ENCODE measurements around the gene UGP2.
"Not testable (repeated sequence)": the region's sequence is repeated elsewhere in the genome, so short reads cannot be mapped to it uniquely, and the experiment has no call there.

The UGP2 gene

DNA sequence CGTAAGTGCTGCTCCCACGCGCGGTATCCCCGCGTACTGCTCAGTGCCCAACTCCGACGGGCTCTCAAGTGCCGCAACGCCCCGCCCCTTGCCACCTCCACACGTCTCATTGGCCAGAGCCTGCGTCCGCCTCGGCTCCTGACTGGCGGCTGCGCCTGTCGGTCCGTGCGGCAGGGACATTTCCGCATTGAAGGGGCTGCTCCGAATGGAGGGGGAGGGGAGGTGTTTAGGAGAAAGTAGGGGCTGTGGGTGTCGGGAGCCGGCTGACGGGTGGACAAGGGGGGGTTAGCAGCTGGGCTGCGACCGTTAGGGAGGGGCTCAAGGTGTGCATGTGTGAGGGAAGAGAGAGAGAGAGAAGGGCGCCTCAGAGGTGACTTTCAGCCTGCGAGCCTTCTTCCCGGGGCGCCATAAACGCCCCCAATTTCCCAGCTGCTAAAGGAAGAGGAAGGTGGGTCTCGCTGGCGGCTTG, 877 bp upstream of the UGP2 start:
- peak; percentile 98 for DNase-seq

DNA sequence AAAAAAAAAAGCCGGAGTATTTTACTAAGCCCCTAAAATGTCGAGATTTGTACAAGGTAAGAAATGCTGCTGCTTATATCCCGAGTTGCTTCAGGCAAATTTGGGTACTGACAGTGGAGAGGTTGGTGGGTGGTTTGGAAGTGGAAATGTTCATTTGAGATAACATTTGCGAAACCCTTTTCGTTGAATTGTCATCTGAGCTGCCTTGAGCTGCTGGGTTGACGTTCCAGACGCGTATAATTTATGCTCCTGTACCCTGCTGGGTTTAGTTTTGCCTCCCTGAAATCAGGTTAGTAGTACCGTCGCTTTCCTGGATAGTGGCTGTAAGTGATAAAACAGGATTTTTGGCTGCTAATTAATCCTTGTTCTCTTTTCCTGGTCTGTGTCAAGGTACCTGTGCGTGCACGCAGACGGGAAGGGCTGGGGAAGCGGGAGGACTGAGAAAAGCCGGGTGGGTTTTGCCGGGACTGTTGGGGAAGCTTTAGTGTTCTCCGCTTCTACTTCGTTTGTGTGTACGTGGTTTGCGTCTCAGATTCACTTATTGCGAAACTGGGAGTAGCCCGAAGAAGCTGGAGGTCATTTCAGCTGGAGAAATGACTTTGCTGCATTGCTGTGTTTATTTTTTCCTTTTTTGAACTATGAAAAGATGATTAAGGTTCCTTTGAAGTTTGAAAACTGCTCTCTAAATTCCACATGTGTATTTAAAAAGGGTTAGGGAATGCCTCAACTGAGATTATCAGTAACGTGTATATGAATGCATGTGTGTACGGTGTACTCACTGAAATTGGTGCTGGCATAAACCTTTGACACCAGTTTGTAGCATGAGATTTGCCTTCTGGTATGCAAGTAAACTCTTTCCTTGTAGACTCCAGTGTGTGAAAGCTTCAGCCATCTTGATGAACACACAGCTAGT, 709 bp downstream of the UGP2 start:
- DNase-seq: no peak

DNA sequence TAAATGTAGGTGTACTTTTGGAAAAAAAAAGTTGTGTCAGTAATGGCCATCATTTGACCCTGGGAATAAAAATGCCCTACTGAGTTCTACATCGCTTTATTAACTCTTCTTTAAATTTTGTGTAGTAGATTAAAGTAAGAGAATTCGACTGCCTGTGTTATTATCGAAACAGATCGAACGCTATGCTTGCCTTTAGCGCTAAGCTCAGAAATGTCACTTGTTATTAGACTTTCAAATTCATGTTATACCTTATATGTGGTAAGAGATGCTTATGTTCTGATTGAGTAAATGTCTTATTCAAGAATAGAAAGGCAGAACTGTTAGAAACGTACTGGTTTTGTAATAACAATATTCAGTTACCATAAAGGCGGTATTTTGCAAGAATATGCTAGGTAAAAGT, 1.4 kb downstream of the UGP2 start:
- DNase-seq: no peak

DNA sequence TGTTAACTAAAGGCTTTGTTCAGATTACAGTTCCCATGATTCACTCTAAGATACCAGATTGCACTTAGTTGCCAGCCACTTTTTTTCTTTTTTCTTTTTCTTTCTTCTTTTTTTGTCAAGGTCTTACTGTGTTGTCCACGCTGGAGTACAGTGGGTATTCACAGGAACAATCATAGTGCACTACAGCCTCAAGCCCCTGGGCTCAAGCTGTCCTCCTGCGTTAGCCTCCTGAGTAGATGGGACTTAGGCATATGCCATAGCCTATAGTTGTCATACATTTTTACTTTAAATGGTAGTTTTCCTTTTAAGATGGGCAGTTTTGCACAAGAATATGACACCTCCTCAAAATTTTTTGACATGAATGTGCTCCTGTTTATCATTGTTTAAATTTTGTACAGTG, 2.1 kb downstream of the UGP2 start:
- no peak for DNase-seq

DNA sequence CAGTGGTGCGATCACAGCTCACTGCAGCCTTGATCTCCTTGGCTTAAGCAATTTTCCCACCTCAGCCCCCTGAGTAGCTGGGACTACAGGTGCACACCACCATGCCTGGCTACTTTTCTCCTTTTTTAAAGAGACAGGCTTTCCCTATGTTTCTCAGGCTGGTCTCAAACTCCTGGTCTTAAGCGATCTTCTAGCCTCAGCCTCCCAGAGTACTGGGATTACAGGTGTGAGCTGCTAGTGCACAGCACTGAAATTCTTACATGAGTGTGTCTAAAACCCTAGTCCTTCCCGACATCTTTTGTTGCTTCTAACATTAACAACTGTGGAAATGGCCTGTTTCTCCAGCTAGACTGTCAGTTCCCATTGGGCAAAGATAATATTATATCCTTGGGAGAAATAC, 2.9 kb downstream of the UGP2 start:
- no peak for DNase-seq

DNA sequence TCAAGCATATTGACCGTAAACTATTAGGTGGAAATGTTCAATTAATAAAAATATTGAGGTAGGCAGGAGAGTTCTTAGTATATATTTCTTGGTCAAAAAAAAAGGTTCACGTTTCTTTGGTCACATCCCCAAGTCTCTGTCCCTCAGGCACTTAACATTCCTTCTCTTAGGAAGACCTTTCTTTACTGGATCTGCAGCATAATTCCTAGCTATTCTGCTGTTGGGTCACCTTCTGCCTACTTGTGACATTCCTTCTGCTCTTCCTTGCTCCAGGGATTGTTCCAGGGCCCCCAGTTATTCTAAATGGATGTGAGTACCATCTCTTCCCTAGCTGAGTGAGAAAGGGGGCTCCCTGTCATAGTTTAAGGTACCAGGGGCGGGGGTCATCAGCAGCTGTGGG, 4.2 kb downstream of the UGP2 start:
- DNase-seq: no peak

DNA sequence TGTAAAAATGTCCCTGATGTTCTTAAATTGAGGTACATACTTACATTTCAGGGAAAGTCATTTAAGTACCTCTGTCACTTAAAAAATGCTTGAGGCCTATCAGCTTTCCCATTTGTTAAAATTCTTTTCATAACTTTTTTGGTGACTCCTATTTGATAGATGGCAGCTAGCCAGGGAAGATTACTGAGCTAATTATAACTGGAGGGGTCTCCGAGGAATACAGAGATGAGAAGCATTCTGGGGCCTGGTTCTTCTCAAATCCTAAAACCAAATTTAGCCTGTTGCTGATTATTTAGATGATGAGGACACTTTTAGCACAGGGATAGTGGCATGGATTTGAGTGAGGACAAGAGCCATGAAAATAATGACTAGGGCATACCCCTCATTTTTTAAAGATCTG, 4.8 kb downstream of the UGP2 start:
- DNase-seq: no peak

DNA sequence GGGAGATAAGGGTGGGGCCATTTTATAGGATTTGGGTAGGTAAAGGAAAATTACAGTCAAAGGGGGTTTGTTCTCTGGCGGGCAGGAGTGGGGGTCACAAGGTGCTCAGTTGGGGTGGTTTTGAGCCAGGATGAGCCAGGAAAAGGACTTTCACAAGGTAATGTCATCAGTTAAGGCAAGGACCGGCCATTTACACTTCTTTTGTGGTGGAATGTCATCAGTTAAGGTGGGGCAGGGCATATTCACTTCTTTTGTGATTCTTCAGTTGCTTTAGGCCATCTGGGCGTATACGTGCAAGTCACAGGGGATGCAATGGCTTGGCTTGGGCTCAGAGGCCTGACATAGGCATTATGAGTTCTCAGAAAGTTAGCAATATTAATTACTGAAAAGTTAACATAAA, 5.9 kb downstream of the UGP2 start:
- not testable (repeated sequence) for DNase-seq

DNA sequence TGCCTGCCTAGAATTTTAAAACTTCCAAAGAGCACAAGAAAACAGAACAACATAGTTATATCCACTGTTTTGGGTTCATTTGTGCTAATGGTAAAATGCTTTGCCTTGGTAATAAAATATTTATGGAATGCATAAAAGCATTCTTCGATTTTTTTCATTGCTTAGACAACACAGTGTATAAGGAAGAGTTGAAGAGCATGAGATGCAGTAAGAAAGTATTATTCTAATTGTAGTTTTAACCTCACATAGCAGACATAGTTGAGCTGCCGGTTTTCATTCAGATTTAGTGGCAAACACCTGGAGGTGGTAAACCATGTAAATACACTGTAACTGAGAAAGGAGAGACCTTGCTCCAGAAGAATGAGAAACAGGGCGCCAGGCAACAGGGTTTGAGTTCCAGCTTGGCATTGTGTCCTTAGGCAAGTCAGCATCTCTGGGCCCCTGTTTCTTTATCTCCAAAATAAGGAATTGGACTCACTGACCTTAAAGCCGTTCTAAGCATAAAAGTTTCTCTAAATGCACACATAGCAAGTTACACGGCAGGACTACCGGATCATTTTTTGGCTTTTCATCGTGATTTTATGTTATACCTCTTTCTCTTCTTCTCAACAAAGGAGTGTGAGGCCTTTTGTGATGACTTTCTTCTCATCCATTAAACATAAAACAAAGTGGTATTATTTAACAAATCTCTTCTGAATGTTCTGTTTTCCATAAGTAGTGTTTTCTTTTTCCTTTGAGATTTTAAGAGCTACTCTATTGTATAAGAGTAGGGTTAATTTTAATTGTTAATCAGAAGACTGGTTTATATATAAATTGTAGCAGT, 7.9 kb downstream of the UGP2 start:
- no peak for DNase-seq

DNA sequence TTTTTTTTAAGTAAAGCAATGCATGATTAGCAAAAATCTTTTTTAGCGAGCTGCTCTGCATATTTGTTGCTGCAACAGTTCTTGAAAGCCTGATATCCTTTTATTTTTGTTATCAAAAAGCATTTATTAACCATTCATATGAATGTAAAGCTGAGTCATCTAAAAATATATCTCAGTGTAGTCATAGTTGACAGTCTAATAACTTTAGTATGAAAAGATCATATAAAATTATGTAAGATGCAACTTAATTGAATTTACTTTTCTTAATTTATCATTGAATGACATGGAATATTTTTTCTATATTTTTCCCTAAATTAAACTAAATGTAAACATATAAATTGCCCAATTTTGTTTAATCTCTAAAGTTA, 8.5 kb downstream of the UGP2 start:
- no peak for DNase-seq

DNA sequence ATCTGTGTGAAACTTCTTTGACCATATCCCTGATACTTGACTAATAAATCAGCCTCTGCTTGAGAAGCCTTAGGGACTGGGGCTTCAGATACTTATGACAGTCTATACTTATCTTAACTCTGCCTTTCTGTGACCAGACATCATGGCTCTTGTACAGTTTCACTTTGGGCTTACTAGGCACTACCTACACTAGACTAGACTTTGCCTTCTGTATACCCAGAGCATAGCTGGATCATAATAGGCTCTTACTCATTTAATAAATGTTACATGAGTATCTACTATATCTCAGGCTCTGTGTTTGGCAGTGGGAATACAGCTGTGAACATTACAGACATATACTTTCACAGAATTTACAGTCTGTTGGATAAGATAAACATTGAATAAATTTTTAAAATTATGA, 9.0 kb downstream of the UGP2 start:
- no peak for DNase-seq

DNA sequence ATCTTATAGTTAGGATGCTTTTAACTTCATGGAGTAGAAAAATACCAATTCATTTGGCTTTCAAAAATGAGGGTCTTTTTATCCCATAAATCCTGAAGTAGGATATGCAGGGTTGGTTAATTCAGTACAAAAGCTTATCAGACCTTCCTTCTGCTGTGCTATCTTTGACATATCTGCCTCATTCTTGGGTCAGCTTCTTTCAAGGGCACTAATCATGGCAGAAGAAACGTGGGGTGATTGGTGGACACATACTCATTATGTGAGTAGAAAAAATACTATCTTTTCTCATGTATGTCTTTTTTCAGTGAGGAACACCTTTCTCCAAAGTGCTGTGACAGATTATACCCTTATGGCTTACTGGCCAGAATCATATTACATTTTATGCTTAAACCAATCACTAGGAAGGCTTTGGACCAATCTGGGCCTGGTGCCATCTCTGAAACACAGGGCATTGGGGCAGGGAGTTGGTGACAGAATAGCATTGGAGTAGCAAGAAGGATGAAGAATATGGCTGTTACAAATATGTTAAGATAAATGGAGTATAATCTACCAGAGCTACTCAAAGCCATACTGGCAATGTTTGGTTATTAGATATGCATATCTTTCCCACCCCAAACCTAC, 10.1 kb downstream of the UGP2 start:
- DNase-seq: no peak

DNA sequence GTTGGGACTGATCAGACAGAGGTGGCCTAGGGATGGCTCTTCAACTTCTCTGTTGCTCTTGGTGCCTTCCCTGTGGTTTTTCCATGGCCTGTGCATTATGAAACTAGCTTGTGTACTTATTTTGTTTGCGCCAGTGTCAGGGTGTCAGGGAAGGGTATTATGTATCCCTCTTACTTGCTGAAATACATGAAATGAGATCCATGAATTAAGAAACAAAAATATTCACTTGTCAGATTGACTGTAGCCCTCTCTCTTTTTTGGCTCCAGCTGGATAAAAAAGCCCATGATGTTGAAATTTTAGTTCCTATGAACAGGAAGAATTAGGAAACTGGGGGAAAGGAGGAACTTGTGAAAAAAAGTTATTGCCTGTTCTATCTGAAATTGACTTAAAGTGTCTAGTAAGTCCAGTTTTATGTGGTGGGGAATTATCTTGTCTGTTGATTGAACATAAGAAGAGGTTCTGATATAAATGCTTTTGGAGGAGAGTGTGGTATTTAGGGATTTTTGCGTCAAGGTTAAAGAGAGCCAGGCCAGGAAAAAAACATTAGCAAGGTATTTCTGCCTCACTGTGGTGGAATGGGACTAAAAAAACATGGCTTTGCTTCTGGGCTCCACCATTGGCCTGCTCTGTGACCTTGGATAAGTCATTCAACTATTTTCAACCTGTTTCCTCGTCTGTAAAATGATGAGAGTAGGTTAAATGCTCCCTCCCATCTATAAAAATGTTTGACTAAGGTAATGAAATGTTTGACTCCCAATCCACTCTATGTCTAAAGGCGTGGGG, 12.0 kb downstream of the UGP2 start:
- no peak for DNase-seq

DNA sequence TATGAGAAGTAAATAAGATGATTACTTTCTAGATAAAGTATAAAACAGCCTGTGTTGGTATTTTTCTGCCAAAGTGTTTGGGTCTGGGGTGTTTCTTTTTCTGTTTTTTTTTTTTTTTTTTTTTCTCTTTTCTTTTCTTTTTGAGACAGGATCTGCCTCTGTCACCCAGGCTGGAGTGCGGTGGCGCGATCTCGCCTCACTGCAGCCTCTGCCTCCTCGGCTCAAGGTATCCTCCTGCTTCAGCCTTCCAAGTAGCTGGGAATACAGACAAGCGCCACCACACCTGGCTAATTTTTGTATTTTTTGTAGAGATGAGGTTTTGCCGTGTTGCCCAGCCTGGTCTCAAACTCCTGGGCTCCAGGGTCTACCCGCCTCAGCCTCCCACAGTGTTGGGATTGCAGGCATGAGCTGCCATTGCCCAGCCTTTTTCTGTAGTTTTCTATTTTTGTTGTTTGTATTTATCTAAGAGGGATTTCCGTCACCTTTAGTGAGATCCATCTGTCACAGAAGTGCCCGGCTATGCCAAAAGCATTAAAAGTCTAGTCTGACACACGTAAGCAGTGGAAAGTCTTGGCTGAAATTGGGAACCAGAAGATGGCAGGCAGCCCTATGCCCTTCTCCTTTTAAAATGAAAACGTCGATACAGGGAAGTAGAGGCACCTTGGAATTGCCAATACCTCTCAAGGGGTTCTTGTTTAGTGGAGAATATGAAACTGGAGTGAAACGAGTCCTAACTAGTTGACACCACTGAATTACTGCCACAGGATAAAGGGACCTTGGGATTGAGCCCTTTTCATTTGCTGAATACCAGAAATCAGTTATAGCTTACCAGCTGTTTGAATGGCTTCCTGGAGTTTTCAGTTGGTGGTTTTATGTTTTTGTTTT, 14.0 kb downstream of the UGP2 start:
- no peak for DNase-seq

DNA sequence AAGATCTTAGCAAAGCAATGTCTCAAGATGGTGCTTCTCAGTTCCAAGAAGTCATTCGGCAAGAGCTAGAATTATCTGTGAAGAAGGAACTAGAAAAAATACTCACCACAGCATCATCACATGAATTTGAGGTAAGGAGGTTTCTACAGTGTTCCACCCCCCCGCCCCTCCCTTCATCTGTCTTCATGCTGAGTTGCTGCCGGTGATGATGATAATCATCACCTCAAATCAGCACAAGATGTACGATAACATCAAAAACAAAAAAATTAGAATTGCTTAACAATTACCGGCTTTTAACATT, 14.6 kb downstream of the UGP2 start:
- DNase-seq: peak; percentile 28

DNA sequence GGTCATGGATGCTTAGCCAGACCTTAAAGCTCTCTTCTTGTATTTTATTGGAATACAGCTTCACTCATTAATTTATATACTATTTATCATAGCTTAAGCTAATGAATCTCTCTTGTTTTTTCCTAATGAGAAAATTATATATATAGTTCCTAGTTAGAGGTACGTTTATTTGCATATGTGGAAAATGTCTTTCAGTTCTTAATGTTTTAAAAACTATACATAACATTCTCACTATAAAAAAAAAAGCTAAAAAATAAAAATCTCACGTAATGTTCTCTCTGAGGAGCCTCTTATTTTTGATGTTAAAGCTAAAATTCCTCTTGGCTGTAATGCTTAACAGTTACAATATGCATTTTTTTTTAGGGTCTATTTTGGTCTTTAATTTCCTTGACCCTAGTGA, 16.6 kb downstream of the UGP2 start:
- no peak for DNase-seq

DNA sequence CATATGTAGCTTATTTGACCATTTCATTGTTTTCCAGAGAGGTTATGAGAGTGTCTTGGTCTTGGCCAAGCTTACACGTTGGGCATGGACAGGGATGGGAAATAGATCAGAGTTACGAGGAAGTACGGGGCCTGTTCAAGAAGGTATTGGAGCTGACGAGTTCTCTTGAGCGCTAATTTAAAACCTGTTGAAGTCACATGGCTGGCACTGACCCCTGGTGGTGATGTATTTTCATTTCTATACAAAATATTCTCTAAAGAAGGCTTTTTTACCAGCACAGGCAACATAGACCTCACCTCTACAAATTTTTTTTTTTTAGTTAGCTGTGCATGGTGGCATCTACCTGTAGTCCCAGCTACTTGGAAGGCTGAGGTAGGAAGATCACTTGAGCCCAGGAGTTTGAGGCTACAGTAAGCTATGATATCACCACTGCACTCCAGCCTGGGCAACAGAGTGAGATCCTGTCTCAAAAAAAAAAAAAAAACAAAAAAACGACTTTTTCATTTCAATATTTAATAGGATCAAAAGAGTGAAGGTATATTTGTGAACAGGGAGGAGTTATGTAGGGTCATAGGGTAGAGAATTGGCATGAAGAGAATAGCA, 19.6 kb downstream of the UGP2 start:
- peak; percentile 40 for DNase-seq

DNA sequence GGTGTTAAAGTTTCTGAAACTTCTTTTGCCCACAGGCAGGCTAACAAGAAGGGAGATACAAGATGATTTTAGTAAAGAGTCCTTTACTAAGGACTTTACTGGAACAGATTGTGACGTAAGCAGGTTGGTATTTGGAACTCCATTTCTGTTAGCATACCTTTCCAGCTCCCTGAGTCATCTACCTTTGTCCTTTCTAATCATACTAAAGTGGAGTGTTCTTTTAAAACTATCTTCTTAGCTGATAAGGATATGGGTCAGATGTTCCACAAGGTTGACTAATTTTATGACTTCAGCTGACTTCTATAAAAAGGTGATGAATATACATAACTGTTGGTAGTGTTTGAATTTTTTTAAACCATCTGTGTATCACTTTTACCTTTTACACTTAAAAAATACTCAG, 21.1 kb downstream of the UGP2 start:
- DNase-seq: no peak

DNA sequence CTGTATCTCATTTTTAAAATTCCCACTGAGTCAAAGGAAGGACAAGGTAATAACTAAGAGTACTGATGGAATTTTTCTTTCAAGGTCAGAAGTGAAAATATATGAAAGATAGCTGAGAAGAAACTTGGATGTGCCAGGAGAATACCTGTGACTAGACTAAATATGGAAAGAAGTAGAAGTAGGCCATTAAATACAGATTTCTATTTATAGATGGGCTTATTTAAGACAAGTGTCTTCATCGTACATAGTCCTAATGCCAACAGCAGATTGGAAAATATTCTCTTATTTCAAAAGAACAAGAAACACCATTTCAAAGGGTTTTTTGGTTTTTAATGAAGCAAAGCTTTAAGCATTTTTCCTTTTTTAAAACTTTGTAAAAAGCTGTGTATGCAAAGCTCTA, 22.0 kb downstream of the UGP2 start:
- no peak for DNase-seq

DNA sequence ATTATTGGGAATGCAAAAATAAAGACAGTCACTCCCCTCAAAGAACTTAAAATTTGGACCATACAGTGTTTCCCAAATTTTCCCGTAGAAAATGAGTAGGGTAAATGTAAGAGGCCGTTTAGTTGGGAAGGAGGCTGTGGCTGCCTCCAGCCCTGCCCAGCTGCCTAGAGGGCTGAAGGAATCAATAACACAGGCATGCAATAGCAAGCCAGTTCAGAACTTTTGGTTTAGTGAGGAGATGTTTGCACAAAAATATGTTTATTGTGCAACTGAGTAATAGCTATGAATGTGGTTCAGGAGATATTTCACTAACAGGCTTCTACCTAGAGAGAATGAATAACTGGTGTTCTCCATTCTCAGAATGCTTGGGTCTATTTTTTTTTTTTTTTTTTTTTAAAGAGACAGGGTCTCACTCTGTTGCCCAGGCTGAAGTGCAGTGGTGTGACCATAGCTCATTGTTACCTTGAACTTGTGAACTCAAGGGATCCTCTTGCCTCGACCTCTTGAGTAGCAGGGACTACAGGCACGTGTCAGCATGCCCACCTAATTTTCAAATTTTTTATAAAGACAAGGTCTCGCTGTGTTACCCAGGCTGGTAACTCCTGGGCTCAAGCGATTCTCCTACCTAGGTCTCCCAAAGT, 23.6 kb downstream of the UGP2 start:
- DNase-seq: no peak

Data from stimulated activated CD4-positive, alpha-beta T cell treated with anti-CD3 and anti-CD28 coated beads, Interleukin-1b, Interleukin-23, amount 100 ng/mL, for 48 hours (primary cell).